GM21423 (cell line): ENCODE results near the gene SLC5A10.

Experiments used
- ATAC-seq: cut with Tn5 transposase; IDR thresholded peaks from one replicate; pipeline ENCODE4 v1.9.1; 2021; ENCODE audit warnings: mild to moderate bottlenecking, moderate library complexity; ENCODE audit not compliant: unreplicated experiment

Gene SLC5A10

DNA sequence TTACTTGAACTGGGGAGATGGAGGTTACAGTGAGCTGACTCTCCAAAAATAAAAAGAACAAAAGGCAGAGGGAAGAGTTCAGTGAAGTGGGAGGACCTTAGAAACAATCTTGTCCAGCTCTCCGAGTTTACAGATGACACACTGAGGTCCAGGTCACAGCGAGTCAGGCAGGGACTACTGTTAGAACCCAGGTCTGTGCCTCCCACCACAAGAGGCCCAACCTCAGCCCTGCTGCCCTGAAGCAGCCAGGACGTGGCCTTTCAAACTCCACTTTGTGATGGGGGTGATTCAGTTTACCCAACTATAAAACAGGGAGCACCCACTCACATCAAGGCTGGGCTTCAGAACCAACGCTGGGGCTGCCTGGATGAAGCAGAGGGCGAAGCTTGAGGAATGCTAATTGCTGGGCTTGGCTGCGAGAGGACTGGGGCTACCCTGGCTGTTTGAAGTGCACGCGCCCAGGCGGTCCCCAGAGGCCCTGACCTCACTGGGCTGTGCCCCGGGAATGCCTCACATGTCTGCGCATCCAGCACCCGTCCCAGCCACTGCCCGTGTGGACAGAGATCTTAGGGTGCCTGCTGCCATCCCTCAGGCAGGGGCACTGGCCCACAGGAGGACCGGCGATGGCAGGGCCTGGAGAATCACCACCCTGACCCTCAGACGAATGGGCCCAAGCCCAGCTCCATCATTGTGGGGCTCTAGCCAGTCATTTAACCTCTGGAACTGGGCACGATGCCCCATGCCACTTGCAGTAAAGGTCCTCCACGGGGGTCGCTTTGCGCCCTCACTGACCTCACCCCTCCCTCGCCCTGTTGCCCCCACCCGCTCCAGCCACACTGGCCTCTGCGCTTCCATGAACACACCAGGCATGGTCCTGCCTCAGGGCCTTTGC is 11.4 kb downstream of the SLC5A10 start:
- ATAC-seq: no peak

DNA sequence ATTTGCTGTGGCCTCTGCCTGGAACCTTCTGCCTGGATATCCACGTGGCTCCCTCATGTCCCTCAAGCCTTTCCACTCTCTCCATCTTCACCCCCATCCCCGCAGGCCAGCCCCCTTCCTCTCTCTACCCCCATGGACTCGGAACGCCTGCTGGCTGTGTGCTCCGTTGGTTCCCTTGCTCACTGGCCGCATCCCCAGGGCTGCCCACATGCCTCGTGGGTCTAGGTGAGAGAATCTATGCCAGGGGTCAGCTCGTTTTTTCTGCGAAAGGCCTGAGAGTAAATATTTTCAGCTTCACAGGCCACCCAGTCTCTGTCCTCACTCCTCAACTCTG is 12.0 kb downstream of the SLC5A10 start:
- no peak for ATAC-seq

DNA sequence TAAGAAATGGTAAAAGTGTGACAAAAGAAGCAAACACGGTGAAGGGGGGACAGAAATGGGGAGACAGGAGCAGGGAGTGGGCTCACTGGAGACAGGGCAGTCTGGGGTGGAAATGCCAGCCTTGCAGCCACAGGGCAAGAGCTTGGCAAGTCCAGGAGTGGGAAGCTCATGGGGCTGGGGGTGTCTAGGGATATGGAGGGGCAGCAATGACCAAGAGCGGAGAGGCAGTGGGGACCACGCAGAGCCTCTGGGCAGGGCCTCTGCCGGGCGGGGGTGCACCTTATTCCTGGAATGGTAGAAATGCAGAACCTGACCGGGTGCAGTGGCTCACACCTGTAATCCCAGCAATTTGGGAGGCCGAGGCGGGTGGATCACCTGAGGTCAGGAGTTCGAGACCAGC is 12.6 kb downstream of the SLC5A10 start:
- ATAC-seq: no peak

DNA sequence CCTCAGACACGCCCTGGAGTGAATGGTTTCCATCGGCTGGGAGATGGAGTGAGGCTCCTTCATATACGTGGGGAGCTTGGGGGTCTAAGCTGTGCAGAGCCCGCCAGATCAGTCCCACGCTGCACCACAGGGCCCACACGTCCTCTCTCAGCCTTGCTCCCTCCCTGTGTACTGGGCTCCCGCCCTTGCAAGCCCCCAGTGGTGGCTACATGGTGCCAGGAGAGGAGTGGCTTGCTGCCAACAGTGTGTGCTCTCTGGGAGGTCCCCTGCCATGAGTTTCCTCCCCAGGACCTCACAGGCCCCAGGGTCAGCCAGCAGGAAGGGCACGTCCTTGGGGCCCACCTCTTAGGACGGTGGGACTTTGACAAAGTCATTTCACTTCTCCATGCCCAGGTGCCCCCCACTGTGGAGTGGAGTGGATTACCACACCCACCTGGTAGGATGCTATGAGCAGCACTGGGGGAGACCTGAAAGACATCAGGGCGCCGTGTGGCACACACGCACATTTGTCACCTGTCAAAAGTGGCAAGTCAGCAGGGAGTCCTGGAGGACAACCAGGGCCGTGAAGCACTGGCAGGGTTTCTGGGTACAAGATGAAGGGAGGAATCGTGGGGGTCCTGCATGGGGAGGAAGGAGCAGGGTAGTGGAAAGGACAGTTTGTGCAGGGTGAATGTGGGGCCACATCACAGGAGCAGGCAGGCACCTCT is 13.7 kb downstream of the SLC5A10 start:
- ATAC-seq: no peak

DNA sequence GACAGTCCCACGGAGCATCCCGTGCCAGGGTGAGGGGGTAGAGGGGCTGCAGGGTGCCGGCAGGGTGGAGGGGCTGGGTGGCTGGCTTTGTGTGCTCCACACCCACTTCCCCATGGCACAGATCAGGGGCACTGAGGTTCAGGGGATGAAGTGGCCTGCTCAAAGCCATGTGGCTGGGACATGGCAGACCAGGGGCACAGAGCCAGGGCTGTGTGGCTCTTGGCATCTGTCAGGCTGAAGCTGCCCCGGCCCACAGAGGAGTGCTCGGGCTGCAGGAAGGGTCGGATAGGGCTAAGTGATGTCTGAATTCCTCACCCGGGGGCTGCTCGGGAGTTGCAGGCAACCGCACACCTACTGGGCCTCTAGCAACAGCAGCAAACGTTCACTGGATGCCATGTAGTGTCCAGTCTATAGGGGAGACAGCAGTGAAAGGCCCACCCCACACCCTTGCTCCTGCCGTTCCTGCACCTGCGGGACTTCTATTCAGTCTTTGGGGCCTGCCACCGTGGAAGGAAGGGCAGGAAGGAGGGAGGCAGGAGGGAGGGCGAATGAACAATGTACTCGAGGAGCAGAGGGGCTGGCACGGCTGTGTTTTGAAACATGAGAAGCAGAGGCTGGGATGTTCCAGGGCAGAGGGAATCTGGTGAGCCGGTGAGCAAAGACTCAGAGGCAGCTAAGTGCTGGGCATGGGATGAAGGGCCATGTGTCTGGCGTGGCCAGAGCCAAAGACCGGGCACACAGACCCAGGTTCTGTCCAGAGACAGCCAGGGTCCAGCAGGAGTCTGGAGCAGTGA is 15.1 kb downstream of the SLC5A10 start:
- ATAC-seq: no peak

DNA sequence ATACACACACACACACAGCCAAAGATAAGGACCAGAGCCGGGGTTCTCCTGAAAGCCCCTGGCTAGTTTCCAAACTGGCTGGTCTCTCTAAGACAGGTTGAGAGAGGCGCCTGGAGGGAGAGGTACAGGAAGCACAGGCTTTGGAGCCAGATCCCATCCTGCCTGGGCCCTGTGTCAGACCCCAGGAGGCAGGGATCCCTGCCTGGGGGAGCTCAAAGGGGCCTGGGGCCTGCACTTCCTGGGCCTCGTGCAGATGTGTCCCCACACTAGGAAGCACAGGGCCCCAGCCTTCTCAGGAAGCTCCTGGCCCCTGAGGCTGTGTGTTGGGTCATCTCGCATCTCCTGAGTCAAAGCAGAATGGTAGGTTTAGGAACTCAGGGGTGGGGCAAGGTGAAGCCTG is 16.0 kb downstream of the SLC5A10 start:
- no peak for ATAC-seq

DNA sequence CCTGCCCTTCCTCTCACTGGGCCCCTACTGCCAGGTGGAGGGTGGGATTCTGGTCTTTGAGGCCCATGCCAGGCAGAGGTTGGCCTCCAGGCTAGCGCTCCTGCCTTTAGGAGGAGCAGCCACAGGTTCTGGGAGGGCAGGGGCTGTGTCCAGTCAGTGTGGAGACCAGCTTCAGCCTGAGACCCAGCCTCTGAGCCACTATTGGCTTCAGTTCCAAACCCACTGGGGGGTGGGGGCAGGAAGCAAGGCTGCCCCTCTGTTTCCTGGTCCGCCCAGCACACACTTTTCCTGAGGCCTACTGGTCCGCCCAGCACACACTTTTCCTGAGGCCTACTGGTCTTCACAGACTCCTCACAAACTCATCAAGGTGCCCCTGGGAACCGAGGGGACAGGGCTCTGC is 16.4 kb downstream of the SLC5A10 start:
- ATAC-seq: no peak

DNA sequence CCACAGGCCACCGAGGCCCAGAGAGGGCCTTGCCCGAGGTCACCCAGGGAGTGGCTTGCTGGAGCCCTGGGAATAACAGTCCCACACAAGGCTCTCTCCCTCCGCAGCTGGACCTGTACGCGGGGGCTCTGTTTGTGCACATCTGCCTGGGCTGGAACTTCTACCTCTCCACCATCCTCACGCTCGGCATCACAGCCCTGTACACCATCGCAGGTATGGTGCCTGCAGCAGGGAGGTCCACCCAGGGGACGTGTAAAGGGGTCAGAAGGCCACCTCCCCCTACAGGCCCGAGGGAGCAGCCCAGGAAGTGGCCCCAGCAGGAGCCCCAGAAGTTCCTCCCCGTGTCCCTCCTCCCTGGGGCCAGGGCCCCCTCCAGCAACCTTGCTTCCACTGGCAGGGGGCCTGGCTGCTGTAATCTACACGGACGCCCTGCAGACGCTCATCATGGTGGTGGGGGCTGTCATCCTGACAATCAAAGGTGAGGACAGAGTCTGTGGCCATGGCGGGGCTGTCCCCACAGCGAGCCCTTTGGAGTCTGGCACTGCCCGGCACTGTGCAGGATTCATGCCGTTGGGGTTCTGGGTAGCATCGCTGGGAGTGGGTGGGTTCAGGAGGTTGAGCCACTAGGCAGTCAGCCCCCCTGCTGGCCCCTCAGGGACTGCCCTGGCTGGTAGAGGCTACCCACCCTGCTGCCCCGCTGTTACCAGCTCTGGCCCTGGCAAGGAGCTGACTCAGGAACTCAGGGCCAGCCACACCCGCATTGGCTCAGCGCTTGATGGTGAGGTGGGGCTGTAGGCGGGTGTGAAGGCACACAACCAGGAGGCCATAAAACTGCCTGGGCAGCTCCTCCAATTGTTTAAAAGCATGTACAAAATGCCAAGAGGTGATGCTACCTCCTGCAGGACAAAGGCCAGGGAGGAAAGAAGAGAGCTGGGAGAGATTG is 17.3 kb downstream of the SLC5A10 start:
- no peak for ATAC-seq

DNA sequence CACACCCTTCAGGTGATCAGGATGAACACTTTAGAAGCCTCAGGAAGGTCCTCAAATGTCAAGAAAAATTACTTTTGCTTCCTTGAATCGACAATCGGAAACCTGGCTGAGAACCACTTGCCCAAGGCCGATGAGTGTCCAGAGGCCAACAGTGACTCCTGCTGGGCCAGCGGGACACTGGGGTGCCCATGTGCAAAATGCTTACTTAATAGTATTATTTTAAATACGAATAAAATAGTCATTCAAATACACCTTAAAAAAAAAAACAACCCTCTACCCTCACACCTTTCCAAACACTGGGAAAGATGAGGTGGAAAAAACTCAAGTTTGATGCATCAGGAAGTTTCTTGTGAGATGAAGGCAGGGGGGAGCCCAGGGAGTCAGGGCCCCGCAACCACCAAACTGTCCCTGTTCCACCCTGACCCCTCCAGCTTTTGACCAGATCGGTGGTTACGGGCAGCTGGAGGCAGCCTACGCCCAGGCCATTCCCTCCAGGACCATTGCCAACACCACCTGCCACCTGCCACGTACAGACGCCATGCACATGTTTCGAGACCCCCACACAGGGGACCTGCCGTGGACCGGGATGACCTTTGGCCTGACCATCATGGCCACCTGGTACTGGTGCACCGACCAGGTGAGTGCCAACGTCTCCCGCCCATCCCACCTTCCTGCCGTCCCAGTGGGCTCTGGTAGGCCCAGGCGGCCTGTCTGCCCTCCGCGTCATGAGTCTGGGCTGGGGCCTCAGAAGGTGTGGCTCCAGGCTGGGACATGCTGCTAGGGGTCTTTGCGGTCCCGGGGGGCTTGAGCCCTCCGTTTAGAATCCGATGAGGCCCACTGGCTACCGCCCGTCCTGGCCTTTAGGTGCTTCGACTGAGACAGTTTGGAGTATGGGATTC is 18.9 kb downstream of the SLC5A10 start:
- no peak for ATAC-seq

DNA sequence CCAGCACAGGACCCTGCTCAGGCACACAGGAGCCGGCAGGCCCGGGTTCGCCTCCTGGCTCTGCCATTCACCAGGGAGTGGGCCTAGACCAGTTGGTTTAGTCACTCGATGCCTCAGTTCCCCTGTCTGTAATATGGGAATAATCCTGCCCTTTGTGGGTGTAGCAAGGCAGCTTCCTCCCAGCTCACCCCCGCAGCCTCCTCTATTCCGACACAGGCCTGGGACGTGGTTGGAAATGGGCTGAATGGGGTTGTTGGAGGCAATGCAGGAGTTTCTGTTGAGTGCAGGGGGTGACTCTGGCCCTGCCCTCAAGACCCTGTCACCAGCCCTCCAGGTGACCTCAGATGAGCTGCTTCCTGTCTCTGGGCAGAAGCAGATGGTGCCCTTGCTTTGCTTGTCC is 19.8 kb downstream of the SLC5A10 start:
- ATAC-seq: no peak

DNA sequence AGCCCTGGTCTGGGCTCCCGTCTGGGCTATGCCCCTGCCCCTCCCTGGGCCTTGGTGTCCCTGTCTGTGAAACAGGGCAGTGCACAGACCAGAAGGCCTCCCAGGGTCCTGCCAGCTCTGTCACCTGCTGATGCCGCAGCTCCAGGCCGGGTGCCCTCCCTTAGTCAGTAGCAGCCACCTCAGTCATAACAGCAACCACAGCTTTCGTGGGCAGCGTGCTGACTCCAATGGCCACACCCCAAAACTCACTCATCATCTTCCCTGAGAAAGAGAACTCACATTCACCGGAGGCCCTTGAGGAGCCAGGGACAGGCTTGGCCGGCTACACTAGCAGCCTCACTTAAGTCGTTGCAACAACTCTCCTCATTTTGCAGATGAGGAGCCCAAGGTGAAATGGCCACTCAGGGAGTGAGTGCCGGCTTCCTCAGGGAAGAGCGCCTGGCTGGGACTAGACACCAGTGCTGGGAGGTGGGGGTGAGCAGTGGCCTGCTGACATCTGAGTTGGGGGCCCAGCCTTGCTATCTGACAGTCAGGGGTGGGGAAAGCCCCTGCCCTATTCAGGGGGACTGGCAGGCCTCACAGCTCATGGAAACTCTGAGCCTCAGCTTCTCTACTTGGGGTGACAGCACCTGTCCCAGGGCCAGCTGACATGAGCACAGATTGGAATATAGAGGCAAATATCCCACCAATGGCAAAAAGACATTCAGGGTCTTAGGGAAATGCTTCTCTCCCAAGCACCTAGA is 22.6 kb downstream of the SLC5A10 start:
- no peak for ATAC-seq

DNA sequence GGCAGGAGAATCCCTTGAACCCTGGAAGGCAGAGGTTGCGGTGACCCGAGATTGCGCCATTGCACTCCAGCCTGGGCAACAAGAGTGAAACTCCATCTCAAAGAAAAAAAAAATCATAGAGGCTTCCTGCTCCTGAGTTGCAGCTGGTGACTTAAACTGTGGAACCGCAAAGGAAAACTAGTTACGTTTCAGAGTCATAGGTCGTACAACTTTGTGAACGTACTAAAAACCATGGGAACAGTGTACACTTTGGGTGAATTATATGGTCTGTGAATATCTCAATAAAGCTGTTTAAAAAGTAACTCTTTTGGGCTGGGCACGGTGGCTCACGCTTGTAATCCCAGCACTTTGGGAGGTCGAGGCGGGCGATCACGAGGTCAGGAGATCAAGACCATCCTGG is 23.6 kb downstream of the SLC5A10 start:
- ATAC-seq: no peak

DNA sequence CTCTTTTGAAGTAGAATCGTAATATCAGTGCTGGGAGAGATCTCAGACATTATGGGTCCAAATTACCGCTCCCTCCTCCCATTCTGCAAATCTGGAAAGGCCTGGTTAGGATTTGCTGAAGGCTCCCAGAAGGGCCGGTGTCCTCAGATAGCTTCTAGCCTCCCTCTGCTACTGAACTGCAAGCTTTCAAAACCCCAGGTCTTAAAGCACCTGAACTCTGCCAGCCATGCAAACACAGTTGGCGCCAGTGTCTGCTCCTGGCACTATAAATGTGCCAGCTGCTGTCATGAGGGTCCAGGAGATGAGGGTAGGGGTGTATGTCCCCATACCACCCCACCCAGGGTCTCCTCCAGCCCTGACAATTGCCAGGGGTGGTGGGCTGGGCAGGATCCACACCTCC is 24.2 kb downstream of the SLC5A10 start:
- no peak for ATAC-seq

DNA sequence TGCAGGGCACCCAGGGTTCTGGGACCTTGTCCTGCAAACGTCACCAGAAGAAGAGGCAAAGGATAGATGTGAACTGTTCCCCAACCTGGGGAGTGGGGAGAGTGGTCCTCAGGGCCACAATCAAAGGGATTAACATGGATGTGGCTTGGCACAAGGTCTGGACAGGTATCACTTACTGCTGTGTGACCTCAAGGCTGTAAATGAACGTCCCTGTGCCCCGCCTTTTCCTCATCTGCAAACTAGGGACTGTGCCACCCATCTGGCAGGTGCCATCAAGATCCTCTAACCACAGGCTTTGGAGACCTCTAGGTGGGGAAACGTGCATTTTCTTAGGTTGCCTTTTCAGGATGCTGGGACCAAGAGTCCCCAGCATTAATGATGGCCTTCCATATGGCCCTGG is 25.1 kb downstream of the SLC5A10 start:
- ATAC-seq: no peak

DNA sequence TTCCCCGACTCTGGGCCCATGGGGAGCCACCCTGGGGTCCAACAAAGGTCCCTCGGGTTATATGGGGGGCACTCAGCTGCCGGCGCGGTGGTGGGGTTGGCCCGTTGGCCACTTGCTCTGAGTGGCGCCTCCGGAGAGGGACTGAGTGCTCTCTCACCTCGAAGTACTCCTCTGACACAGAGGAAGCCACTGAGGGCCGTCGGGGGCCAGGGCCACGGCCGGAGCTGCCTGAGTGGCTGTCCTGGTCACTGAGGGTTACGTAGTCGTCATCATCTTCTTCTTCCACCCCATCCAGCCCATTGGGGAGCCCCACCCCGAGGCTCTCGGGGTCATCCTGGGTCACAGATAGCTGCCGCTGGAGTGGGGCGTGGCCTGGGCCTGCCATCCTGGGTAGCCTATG is 25.7 kb downstream of the SLC5A10 start:
- no peak for ATAC-seq

DNA sequence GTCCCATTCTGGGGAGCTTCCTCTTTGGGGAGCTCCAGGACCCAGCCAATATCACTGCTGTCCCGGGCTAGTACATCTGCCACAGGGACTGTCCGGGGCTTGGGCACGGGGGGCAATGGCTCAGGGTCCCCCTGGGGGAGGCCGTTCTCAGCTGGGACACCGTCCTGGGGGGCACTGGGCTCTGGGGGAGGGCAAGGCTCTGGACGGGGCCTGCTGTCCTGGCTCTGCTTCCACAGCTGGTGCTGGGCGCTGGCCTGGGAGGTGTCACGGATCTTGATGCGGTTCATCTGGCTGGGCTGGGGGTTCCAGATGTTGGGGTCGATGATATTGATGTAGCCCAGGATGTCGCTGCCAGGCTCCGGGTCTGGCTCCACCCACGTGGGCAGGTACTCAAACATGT is 26.1 kb downstream of the SLC5A10 start:
- no peak for ATAC-seq

DNA sequence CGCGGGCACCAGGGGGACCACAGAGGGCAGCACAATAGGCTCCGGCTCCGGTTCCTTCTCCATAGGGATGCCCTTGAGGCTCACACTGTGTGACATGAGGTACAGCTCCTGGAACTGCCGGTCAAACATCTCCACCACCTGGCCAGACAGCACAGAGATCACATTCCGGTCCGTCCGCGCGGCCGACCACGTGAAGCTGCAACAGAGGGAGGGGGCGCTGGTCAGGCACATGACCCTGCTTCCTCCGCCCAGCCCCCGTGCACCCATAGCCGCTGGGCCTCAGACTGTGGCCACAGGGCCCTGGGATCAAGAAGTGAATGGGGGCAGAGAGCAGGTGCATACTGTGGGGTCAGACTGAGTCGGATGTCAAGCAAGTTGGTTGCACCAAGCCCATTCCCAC is 26.7 kb downstream of the SLC5A10 start:
- ATAC-seq: no peak

DNA sequence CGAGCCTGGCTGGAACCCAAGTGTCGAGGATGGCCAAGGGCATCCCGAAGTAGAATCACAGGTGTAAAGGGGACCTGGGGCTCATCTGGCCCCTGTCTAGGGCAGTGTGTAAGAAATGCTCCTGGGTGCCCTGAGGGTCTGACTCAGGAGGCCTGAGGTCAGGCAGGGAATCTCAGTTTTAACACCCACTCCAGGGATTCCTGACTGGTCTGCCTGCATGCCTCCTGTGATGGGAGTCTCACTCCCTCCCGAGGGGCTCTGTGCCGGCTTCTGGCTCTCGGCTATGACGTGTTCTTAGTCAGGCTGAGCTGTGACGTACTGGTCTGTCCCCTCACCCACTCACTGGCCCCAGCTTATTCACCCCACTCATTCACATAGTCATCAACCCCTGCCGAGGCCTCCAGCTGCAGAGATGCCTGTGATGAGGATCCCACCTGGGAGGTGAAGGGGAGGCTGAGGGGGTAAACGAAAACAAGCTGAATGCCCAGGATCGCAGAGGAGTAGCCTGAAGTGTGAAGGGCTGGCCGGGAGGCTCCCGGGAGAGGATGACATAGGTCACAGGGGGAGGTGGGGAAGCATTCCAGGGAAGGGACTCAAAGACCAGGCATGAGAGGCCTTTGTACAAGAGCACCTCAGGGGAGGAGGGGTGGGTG is 28.8 kb downstream of the SLC5A10 start:
- no peak for ATAC-seq

DNA sequence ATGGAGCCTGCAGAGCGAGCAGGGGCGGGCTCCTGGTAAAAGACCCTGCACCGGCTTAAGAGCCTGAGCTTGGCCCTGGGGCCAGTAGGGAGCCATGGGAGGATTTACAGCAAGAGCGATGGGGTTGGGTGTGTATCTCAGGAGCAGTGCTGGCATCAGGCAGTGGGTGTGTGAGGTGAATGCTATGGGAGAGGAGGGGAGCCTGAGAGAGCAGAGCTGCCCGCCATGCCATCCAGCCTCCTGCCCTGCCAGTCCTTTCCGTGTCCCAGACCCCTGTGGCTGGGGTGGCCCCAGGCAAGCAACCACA is 29.3 kb downstream of the SLC5A10 start:
- no peak for ATAC-seq
